Activated naive CD4-positive, alpha-beta T cell treated with anti-CD3 and anti-CD28 coated beads, Interleukin-2, amount 10 ng/mL, durations not matched to agents 7 days and 5 days (primary cell): Measurements from ENCODE around the gene CDH13.

Experiments used
- CTCF ChIA-PET: fragments of 350-600 bp; sonication (Branson Sonifier 250); formaldehyde crosslinking; loops from one replicate; lab custom pipeline; 2021; ENCODE audit warnings: antibody characterized with exemption; lab: Charles Lee
- DNase-seq: peaks from one replicate; pipeline ENCODE4 v3.0.0-alpha.2; 2020
- H3K27ac Mint-ChIP-seq: one replicate; pipeline ENCODE4 v1.8.0; 2021; ENCODE audit warnings: mild to moderate bottlenecking, moderate library complexity, mixed read lengths
- H3K27me3 Mint-ChIP-seq: one replicate; pipeline ENCODE4 v1.8.0; 2021; ENCODE audit warnings: mild to moderate bottlenecking, mixed read lengths
- H3K36me3 Mint-ChIP-seq: one replicate; pipeline ENCODE4 v1.8.0; 2021; ENCODE audit warnings: mixed read lengths
- H3K4me1 Mint-ChIP-seq: one replicate; pipeline ENCODE4 v1.8.0; 2021; ENCODE audit warnings: mixed read lengths
- H3K4me3 Mint-ChIP-seq: one replicate; pipeline ENCODE4 v1.8.0; 2021; ENCODE audit warnings: mild to moderate bottlenecking, moderate library complexity, mixed read lengths
- H3K9me3 Mint-ChIP-seq: one replicate; pipeline ENCODE4 v1.8.0; 2021; ENCODE audit warnings: mixed read lengths

The CDH13 gene

GRCh38 chr16:83253521-83253920, 626.8 kb downstream of the CDH13 start:
- no peaks in the 10 kb centered on the region for H3K4me1 Mint-ChIP-seq
- CTCF ChIA-PET, result no interaction called here
- DNase-seq, result no peak
- H3K27ac Mint-ChIP-seq, result no peak overlapping the region
- no peaks in the 10 kb centered on the region for H3K27me3 Mint-ChIP-seq
- no peak overlapping the region for H3K4me3 Mint-ChIP-seq
- H3K9me3 Mint-ChIP-seq, result peaks cover 4% of the 10 kb centered on the region
- no peaks in the 10 kb centered on the region for H3K36me3 Mint-ChIP-seq

- H3K9me3 Mint-ChIP-seq, result peaks cover 4% of the 10 kb centered on the region
- no peak for DNase-seq
- no peaks in the 10 kb centered on the region for H3K4me1 Mint-ChIP-seq
- H3K27me3 Mint-ChIP-seq, result no peaks in the 10 kb centered on the region
- no peaks in the 10 kb centered on the region for H3K36me3 Mint-ChIP-seq
- H3K4me3 Mint-ChIP-seq, result no peak overlapping the region
- CTCF ChIA-PET, result no interaction called here
- no peak overlapping the region for H3K27ac Mint-ChIP-seq
Measured at GRCh38 chr16:83258366-83258928, 631.7 kb downstream of the CDH13 start.

- Mint-ChIP-seq H3K9me3 (no peaks in the 10 kb centered on the region), H3K27me3 (no peaks in the 10 kb centered on the region), H3K27ac (no peak overlapping the region), H3K36me3 (no peaks in the 10 kb centered on the region), H3K4me3 (no peak overlapping the region), H3K4me1 (no peaks in the 10 kb centered on the region)
- DNase-seq, result no peak
- CTCF ChIA-PET, result no interaction called here
Measured at GRCh38 chr16:83266848-83267553, 640.2 kb downstream of the CDH13 start.

GRCh38 chr16:83268169-83268568, 641.4 kb downstream of the CDH13 start:
- Mint-ChIP-seq H3K27ac (no peak overlapping the region), H3K4me1 (no peaks in the 10 kb centered on the region), H3K36me3 (no peaks in the 10 kb centered on the region), H3K4me3 (no peak overlapping the region), H3K27me3 (no peaks in the 10 kb centered on the region), H3K9me3 (no peaks in the 10 kb centered on the region)
- no peak for DNase-seq
- CTCF ChIA-PET, result no interaction called here

GRCh38 chr16:83269048-83269447, 642.3 kb downstream of the CDH13 start:
- Mint-ChIP-seq H3K36me3 (no peaks in the 10 kb centered on the region), H3K27ac (no peak overlapping the region), H3K4me3 (no peak overlapping the region), H3K27me3 (no peaks in the 10 kb centered on the region), H3K4me1 (no peaks in the 10 kb centered on the region), H3K9me3 (no peaks in the 10 kb centered on the region)
- CTCF ChIA-PET, result no interaction called here
- no peak for DNase-seq

- H3K4me1 Mint-ChIP-seq, result no peaks in the 10 kb centered on the region
- H3K9me3 Mint-ChIP-seq, result no peaks in the 10 kb centered on the region
- CTCF ChIA-PET, result no interaction called here
- H3K27me3 Mint-ChIP-seq, result no peaks in the 10 kb centered on the region
- DNase-seq, result no peak
- no peaks in the 10 kb centered on the region for H3K36me3 Mint-ChIP-seq
- no peak overlapping the region for H3K4me3 Mint-ChIP-seq
- no peak overlapping the region for H3K27ac Mint-ChIP-seq
Measured at GRCh38 chr16:83269541-83269940, 642.8 kb downstream of the CDH13 start.

- no peak for DNase-seq
- Mint-ChIP-seq H3K36me3 (no peaks in the 10 kb centered on the region), H3K4me3 (no peak overlapping the region), H3K9me3 (no peaks in the 10 kb centered on the region), H3K4me1 (no peaks in the 10 kb centered on the region), H3K27me3 (no peaks in the 10 kb centered on the region), H3K27ac (no peak overlapping the region)
- CTCF ChIA-PET, result no interaction called here
Measured at GRCh38 chr16:83270061-83270460, 643.3 kb downstream of the CDH13 start.

GRCh38 chr16:83270640-83271039, 643.9 kb downstream of the CDH13 start:
- Mint-ChIP-seq H3K4me1 (no peaks in the 10 kb centered on the region), H3K27me3 (no peaks in the 10 kb centered on the region), H3K4me3 (no peak overlapping the region), H3K36me3 (no peaks in the 10 kb centered on the region), H3K9me3 (no peaks in the 10 kb centered on the region), H3K27ac (no peak overlapping the region)
- CTCF ChIA-PET, result no interaction called here
- DNase-seq, result no peak

GRCh38 chr16:83271123-83271522, 644.4 kb downstream of the CDH13 start:
- Mint-ChIP-seq H3K4me3 (no peak overlapping the region), H3K9me3 (no peaks in the 10 kb centered on the region), H3K4me1 (no peaks in the 10 kb centered on the region), H3K27ac (no peak overlapping the region), H3K27me3 (no peaks in the 10 kb centered on the region), H3K36me3 (no peaks in the 10 kb centered on the region)
- no peak for DNase-seq
- CTCF ChIA-PET, result no interaction called here

GRCh38 chr16:83271970-83272575, 645.3 kb downstream of the CDH13 start:
- Mint-ChIP-seq H3K4me3 (no peak overlapping the region), H3K9me3 (no peaks in the 10 kb centered on the region), H3K36me3 (no peaks in the 10 kb centered on the region), H3K27me3 (no peaks in the 10 kb centered on the region), H3K27ac (no peak overlapping the region), H3K4me1 (no peaks in the 10 kb centered on the region)
- no peak for DNase-seq
- CTCF ChIA-PET, result no interaction called here

- Mint-ChIP-seq H3K9me3 (no peaks in the 10 kb centered on the region), H3K4me1 (no peaks in the 10 kb centered on the region), H3K27me3 (no peaks in the 10 kb centered on the region), H3K36me3 (no peaks in the 10 kb centered on the region), H3K27ac (no peak overlapping the region), H3K4me3 (no peak overlapping the region)
- CTCF ChIA-PET, result no interaction called here
- no peak for DNase-seq
Measured at GRCh38 chr16:83272843-83273242, 646.1 kb downstream of the CDH13 start.

- Mint-ChIP-seq H3K9me3 (no peaks in the 10 kb centered on the region), H3K27ac (no peak overlapping the region), H3K36me3 (no peaks in the 10 kb centered on the region), H3K4me1 (no peaks in the 10 kb centered on the region), H3K4me3 (no peak overlapping the region), H3K27me3 (no peaks in the 10 kb centered on the region)
- CTCF ChIA-PET, result no interaction called here
- no peak for DNase-seq
Measured at GRCh38 chr16:83273504-83274173, 646.9 kb downstream of the CDH13 start.

GRCh38 chr16:83279251-83279650, 652.5 kb downstream of the CDH13 start:
- H3K4me1 Mint-ChIP-seq, result no peaks in the 10 kb centered on the region

GRCh38 chr16:83285921-83286320, 659.2 kb downstream of the CDH13 start:
- Mint-ChIP-seq H3K4me3 (no peak overlapping the region), H3K27ac (no peak overlapping the region), H3K36me3 (no peaks in the 10 kb centered on the region), H3K9me3 (peaks cover 2% of the 10 kb centered on the region), H3K4me1 (no peaks in the 10 kb centered on the region), H3K27me3 (no peaks in the 10 kb centered on the region)
- DNase-seq, result no peak
- CTCF ChIA-PET, result no interaction called here

More at GRCh38 chr16:83279251-83279650, 652.5 kb downstream of the CDH13 start:
- Mint-ChIP-seq H3K36me3 (no peaks in the 10 kb centered on the region), H3K27me3 (no peaks in the 10 kb centered on the region), H3K4me3 (no peak overlapping the region), H3K9me3 (no peaks in the 10 kb centered on the region), H3K27ac (no peak overlapping the region)
- DNase-seq, result no peak
- CTCF ChIA-PET, result no interaction called here

- Mint-ChIP-seq H3K4me1 (no peaks in the 10 kb centered on the region), H3K9me3 (no peaks in the 10 kb centered on the region), H3K4me3 (no peak overlapping the region), H3K36me3 (no peaks in the 10 kb centered on the region), H3K27ac (no peak overlapping the region), H3K27me3 (no peaks in the 10 kb centered on the region)
- no peak for DNase-seq
- CTCF ChIA-PET, result no interaction called here
Measured at GRCh38 chr16:83296505-83296904, 669.7 kb downstream of the CDH13 start.
